GM12873 (cell line): ENCODE results near the gene MFAP5.

ENCODE experiments used
- CTCF ChIP-seq: IDR thresholded peaks from 2 replicates; pipeline ENCODE4 v1.5.1; 2012; ENCODE audit warnings: low read depth, mild to moderate bottlenecking, moderate library complexity, low read length, control low read depth; ENCODE audit not compliant: insufficient read depth; ENCODE audit errors: missing control alignments

The MFAP5 gene

GRCh38 chr12:8672381-8672780 is 9.8 kb upstream of the MFAP5 start:
- TF ChIP-seq CTCF = no peak

GRCh38 chr12:8668441-8668840 is 5.8 kb upstream of the MFAP5 start:
- no peak for TF ChIP-seq CTCF

GRCh38 chr12:8667270-8667669 is 4.6 kb upstream of the MFAP5 start:
- no peak for TF ChIP-seq CTCF

- no peak for TF ChIP-seq CTCF
Observed at GRCh38 chr12:8665759-8666158, 3.1 kb upstream of the MFAP5 start.

GRCh38 chr12:8664228-8664913 is 1.7 kb upstream of the MFAP5 start:
- TF ChIP-seq CTCF = no peak

GRCh38 chr12:8661751-8662150 is 875 bp downstream of the MFAP5 start:
- TF ChIP-seq CTCF = no peak

GRCh38 chr12:8661016-8661415 is 1.6 kb downstream of the MFAP5 start:
- TF ChIP-seq CTCF = no peak
